Effector CD4-positive, alpha-beta T cell (primary cell): ENCODE results near the gene KDM7A.
"Not testable (repeated sequence)": the region's sequence is repeated elsewhere in the genome, so short reads cannot be mapped to it uniquely, and the experiment has no call there.

Experiments used
- DNase-seq: peaks from one replicate; pipeline ENCODE4 v3.0.0-alpha.2; 2020
- total RNA-seq: gene quantifications from one replicate; lab custom pipeline; 2026; lab: John Stamatoyannopoulos, UW

Gene KDM7A
- total RNA-seq = 128 reads per million, percentile 87 among the genes with 10 or more reads in this experiment

DNA sequence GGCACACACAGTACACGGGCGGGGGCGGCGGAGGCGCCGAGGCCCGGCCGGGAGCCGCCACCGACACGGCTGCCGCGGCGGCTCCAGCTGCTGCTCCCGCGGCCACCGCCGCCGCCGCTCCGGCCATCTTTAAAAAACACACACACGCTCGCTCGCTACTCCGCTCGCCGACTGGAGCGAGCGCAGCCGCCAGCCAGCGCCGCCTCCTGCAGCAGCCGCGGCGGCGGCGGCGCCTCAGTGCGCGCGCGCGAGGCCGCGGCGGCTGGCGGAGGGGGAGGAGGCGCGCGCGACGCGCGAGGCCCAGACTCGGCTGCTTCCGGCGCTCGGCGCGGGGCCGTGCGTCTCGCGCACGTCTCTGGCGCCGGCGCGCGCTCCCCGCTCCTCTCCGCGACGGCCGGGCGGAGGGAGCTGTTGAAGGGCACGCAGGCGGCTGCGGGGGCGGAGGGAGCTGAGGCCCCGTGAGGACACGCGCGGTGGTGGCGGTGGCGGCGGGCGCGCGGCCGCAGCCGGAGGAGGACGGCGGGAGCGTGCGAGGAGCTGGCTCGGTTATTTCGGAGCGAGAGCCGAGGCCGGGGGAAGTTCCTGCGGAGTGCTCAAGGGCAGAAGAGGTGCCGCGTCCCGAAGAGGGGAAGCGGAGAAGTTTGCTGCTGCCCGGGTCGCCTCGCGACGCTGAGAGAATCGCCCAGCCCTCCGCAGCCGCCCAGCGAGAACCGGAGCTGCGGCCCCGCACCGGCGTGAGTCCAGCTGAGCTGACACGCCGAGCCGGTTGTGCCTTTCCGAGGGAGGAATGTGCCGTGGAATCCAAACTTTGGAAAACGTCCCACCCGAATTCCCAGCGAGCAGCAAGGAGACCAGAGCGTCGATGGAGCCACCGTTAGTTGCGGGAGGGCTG lies at the start of gene KDM7A:
Gene KDM7A (minus strand): TSS at position 173 of the 892 bp plus-strand sequence. CDS start 46 bp downstream, at position 127.
- peak; percentile 81 for DNase-seq

DNA sequence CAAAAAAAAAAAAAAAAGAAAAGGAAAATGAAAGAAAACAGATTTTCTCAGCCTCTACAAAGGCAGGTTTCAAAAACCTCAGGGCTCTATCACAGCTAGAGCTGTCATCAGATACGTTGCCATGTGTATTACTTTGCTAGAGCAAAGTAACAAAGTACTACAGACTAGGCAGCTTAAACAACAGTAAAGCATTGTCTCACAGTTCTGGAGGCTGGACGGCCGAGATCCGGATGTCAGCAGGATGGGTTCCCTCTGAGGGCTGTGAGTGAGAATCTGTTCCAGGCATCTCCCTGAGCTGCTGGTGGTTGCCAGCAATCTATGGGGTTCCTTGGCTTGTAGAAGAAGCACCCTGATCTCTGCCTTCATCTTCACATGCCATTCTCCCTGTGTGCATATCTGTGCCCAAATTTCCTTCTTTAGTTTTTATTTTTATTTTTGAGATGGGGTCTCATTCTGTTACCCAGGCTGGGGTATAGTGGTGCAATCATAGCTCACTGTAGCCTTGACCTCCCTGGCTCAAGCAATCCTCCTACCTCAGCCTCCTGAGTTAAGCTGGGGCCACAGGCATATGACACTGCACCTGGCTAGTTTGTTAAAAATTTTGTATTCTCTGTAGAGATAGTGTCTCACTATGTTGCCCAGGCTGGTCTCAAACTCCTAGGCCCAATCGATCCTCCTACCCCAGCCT lies 48.9 kb upstream of the KDM7A start:
- no peak for DNase-seq

DNA sequence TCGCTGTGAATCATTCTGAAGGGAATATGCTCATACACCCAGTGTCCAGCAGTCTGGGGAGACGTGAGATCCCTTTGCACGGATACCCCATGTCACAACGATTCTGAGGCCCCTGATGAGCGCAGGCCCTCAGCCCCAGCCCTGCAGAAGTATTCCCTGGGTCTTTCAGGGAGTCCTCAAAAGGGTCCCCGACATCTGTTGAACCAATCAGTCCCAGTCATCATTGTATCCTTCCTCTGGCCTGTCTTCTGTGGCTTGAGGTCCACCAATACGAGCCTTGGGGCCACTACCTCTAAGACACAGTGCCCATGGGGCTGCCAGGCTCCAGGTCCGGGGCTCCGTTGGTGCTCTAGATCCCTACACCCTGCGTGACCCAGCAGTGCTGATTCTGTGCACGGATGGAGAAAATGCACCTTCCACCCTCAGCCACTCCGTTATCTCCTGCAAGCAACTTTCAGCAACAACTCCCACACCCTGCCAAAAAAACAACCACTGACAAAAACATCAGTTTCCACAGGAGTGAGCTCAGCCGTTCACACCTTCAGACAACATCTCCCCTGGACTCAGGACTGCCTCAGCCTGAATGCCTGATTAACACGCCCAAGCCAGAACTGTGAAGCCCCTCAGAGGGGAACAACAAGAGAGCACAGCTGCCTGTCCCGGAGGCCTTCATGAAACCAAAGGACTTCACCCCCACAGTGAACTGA lies 46.9 kb upstream of the KDM7A start:
- DNase-seq = no peak

DNA sequence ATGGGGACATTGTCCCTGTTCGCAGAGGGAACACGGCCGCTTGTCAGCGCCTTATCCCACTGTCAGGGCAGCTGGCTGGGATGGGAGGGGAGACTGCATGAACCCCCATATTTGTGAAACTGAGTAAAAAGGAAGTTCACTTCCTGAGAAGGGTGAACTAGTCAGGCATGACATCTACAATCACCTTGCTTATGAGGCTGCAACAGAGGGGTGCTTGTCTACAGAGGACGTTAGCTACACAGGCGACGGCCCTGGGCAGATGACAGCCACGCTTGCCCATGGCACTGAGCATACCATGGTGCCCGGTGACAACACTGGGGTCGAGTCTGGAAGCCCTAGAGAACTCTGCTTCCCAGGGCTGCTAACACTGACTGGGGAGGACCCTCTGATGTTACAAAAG lies 46.0 kb upstream of the KDM7A start:
- DNase-seq = no peak

- DNase-seq = no peak
Observed at GRCh38 chr7:140219672-140220524, 43.1 kb upstream of the KDM7A start.

- DNase-seq = no peak
Observed at GRCh38 chr7:140218656-140219055, 41.9 kb upstream of the KDM7A start.

- no peak for DNase-seq
Observed at GRCh38 chr7:140217750-140218501, 41.1 kb upstream of the KDM7A start.

- DNase-seq = no peak
Observed at GRCh38 chr7:140215281-140215680, 38.5 kb upstream of the KDM7A start.

DNA sequence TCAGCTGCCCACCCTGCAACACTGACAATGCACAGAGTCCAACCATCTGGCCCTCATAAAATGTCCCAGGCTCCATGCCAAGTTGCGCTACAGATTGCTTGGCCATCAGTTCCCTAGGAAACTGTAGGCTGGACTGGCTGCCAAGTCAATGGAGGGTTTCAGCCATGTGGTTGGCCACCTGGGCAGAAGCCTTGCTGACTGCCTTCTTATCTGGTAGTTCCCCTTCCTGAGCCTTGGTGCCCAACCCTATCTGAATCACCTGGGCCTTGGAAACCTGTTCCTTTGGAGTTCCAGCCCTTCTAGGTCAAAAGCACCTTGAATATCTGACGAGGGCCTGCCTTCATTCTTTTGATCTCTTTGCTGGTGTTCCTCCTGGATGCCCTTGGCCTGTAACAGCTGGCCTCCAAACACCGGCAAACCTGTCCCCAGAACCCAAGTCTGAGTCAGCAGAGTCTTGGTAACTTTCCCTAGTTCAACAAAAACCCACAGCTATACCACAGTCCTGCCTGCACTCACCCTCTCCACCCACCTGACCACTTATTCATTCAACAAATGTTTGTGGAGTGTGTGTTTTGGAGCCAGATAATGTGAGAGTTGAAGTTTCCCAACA lies 37.4 kb upstream of the KDM7A start:
- no peak for DNase-seq

DNA sequence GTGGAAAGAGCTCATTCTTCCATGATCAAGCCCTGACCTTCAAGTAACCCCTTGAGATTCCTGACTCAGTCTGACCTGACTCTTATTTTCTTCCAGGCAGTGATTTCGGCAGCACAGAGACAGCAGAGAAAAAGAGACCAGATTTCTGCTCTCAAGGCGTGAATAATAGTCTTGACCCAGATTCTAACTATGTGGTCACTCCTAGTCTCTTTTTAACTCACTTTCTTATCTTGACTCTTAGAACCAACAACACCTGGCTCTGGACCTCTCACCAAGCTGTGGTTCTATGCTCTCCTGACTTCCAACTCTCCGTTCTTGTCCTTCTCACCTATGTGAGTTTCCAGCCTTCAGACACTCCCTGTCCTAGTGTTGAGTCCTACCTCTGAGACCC lies 36.9 kb upstream of the KDM7A start:
- DNase-seq = no peak

DNA sequence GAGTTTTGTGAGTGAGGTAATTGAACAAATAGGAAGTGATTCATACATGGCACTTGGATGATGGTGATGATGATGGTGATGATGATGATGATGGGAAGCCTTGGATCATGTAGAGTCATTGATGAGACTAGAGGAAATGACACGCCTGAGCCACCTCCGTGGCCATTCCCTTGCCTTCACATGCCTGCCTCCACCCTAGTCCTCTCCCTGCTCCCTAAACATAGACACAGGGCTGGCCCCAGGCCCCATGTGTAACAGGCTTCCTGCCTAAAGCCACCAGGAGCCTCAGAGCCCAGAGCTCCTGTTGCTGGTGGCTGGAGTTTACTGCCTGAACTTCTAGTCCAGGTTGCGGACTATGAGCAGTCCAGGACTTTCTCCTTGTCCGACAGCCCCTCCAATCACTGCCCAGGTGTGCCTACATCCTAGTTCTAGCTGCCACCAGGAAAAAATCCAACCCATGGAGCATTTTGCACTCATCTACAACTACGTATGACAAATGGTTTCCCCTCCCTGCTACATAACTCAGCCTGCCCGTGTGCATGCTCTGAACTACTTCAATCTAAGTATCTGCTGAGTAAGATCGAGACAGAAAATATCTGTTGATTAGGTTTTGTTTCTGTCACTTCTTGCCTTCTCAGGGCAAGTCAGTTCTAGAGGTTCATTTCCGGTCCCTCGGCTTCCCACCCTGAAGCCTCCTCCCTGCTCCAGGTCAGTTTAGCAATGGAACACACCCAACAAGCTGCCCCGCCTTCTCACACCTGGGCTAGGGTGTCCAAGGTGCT lies 35.5 kb upstream of the KDM7A start:
- DNase-seq = no peak

- no peak for DNase-seq
Observed at GRCh38 chr7:140211698-140212097, 34.9 kb upstream of the KDM7A start.

DNA sequence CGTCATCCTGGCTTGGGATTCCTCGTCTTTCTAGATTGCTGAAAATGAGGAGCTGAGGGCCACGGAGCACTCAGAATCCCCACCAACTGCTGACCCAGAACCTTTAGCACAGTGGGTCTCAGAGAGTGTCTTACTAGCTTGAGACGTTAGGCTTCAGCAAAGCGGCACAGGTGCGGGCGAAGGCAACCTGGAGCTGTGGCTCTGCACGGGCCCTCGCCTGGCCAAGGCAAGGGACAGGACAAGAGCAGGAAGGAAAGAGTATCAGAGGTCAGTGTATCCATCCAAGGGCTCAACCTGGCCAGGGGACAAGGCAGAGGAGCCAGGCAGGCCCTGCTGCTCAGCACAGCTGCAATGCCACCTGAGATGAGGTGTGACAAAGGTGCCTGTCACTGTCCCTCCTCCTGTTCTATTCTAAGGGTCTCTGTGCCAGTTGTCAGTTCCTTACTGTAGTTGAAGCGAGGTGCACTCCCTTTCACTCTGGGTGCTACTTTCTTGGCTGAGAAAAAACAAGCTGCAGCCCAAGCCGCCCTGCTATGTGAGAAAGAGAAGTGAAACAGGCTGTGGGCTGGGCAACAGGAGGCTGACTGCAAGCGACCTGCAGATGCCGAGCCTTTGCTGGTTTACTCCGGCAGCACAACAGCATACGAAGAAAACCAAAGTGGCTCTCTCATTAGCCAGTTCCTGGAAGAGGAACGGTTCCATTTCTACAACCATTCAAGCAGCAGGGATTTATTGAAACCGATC lies 33.3 kb upstream of the KDM7A start:
- DNase-seq = no peak

DNA sequence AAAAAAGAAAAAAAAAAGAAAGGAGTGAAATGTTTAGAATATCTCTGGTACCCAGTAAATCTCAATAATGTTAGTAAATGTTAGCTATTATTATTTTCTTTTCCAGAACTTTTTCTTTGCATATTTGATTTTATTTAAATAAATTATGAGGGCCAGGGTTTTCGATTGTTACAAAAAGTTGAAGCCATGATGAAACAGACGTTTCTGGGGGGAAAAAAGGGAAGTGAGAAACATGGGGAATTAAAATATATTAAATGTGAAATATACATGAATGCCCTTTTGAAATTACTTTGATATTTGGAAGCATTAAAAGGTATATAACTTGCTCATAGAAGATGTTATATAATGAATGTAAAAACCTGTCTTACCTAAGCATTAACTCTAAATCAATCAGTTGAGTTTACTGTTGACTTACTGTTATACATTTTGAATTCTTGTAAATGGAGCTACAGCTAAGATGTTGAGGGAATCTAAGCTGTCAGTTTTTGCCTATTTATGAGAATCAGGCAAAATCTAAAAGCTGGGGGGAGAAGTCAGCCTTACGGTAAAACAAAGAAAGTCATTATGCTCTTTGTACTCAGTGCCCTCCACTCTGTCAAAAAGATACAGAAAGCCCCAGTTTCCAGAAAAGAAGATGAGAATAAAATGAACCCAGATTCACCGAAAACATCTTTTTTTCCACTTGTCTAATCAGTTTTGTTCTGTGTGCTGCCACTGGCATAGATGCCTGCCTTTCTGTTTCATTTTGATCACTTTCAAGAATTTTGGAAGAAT lies 30.0 kb upstream of the KDM7A start:
- DNase-seq = no peak

GRCh38 chr7:140205600-140205999 lies 28.8 kb upstream of the KDM7A start:
- DNase-seq = no peak

GRCh38 chr7:140203556-140203955 lies 26.8 kb upstream of the KDM7A start:
- DNase-seq = no peak

DNA sequence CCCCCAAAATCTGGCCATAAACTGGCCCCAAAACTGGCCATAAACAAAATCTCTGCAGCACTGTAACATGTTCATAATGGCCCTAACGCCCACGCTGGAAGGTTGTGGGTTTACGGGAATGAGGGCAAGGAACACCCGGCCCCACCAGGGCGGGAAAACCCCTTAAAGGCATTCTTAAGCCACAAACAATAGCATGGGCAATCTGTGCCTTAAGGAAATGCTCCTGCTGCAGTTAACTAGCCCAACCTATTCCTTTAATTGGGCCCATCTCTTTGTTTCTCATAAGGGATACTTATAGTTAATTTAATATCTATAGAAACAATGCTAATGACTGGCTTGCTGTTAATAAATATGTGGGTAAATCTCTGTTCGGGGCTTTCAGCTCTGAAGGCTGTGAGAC lies 26.2 kb upstream of the KDM7A start:
- not testable (repeated sequence) for DNase-seq

DNA sequence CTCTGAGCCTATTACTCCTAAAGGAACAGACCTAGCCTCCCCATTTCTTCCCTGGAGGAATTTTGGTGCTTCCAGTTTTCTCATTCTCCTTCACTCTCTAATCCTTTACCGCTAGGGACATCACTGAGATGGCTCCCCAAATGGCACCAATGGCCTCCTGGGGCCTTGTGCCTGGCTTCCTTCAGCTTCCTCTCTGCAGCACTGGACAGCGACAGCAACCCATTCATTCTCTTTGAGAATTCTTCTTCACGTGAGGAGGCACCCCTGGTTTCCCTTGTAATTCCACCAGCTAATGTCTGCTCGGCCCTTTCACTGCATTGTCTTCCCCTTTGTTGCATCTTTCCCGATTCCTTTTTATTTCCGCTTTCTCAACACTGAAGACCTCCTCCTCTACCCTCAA lies 24.6 kb upstream of the KDM7A start:
- DNase-seq = no peak
